Breast epithelium (tissue), 3 donors: ENCODE measurements around the gene KCNE1.

Source experiments
- CTCF ChIP-seq, 3 donors: fragments of 450-650 bp; IDR thresholded peaks; one replicate each; pipeline ENCODE4 v1.5.1; 2016 to 2017; ENCODE audit warnings: antibody characterized with exemption in 3 of 3, mild to moderate bottlenecking in 3 of 3, moderate library complexity in 3 of 3
- POLR2A ChIP-seq: fragments of 450-650 bp; IDR thresholded peaks from one replicate; pipeline ENCODE4 v1.6.1; 2016; ENCODE audit warnings: antibody characterized with exemption, mild to moderate bottlenecking, moderate library complexity

GRCh38 chr21:34552360-34553098, 40.5 kb upstream of the KCNE1 start:
- no peak for TF ChIP-seq CTCF (IDR thresholded peaks at IDR 0.05)
- no peak for TF ChIP-seq POLR2A
